Fibroblast of lung (primary cell): ENCODE data around the gene MAPT.

ENCODE experiments used
- CTCF ChIP-seq, 2 donors: IDR thresholded peaks in 1 of 2; conservative IDR thresholded peaks in 1 of 2; 1 replicate in 1 of 2; 2 replicates in 1 of 2; pipeline ENCODE4 v1.5.1; 2011 to 2012; ENCODE audit warnings: low read length in 2 of 2, control low read depth in 1 of 2, inconsistent platforms in 1 of 2, low read depth in 1 of 2, mild to moderate bottlenecking in 1 of 2
- EZH2 ChIP-seq: IDR thresholded peaks from 2 replicates; pipeline ENCODE4 v1.5.1; 2012; ENCODE audit warnings: low read length, control low read depth, mild to moderate bottlenecking; ENCODE audit errors: missing control alignments

- TF ChIP-seq CTCF (conservative IDR thresholded peaks at IDR 0.05 in 1 of 2, IDR thresholded peaks at IDR 0.05 in 1 of 2; ENCODE audit: low read depth in 1 of 2, low read length in 2 of 2) = no peak
- TF ChIP-seq EZH2 = no peak
Observed at GRCh38 chr17:46044989-46045388, 150.6 kb downstream of the MAPT start.
